OCI-LY3 (cell line): ENCODE measurements around the gene LRRC1.

ENCODE experiments used
- H2AFZ ChIP-seq: fragments of 200-600, 300-600 bp; shearing (Covaris generic); 2 replicates; pipeline ENCODE4 v1.6.0; 2014; ENCODE audit warnings: antibody characterized with exemption, low read depth, low read length
- H3K27ac ChIP-seq: fragments of 200-600, 300-600 bp; sonication (generic); 2 replicates; pipeline ENCODE4 v1.5.1; 2014; ENCODE audit warnings: mild to moderate bottlenecking, low read length, moderate library complexity, mixed read lengths
- H3K27me3 ChIP-seq: fragments of 200-600, 300-600 bp; sonication (generic); 2 replicates; pipeline ENCODE4 v1.6.1; 2014; ENCODE audit warnings: low read depth, low read length, mixed read lengths
- H3K36me3 ChIP-seq: fragments of 200-600, 300-600 bp; sonication (generic); replicated peaks from 2 replicates; pipeline ENCODE3; 2014; ENCODE audit warnings: low read depth, low read length, mixed read lengths
- H3K4me1 ChIP-seq: fragments of 300-600, 200-600 bp; sonication (generic); 2 replicates; pipeline ENCODE4 v1.6.1; 2014; ENCODE audit warnings: low read length, mixed read lengths
- H3K4me2 ChIP-seq: fragments of 200-600, 300-600 bp; sonication (generic); 2 replicates; pipeline ENCODE4 v1.6.1; 2014; ENCODE audit warnings: low read length, mixed read lengths
- H3K4me3 ChIP-seq: fragments of 300-600, 200-600 bp; sonication (generic); 2 replicates; pipeline ENCODE4 v1.5.1; 2014; ENCODE audit warnings: antibody characterized with exemption, mild to moderate bottlenecking, low read length, moderate library complexity
- H3K79me2 ChIP-seq: fragments of 300-600, 200-600 bp; shearing (Covaris generic); 2 replicates; pipeline ENCODE4 v1.6.1; 2014; ENCODE audit warnings: mild to moderate bottlenecking, low read length, mixed read lengths
- H3K9ac ChIP-seq: fragments of 300-600, 200-600 bp; shearing (Covaris generic); 2 replicates; pipeline ENCODE4 v1.6.0; 2014; ENCODE audit warnings: mild to moderate bottlenecking, low read length, moderate library complexity
- H3K9me3 ChIP-seq: fragments of 200-600, 300-600 bp; shearing (Covaris generic); 2 replicates; pipeline ENCODE4 v1.6.1; 2014; ENCODE audit warnings: low read length, mixed read lengths; ENCODE audit not compliant: insufficient read depth
- H4K20me1 ChIP-seq: fragments of 200-600, 300-600 bp; sonication (generic); 2 replicates; pipeline ENCODE4 v1.6.1; 2016; ENCODE audit warnings: low read length, mixed read lengths; ENCODE audit not compliant: insufficient read depth
- CTCF ChIP-seq: fragments of 200-600, 300-600 bp; sonication (generic); IDR thresholded peaks from 2 replicates; pipeline ENCODE4 v1.5.1; 2014; ENCODE audit warnings: antibody characterized with exemption, low read length, low read depth
- EZH2phosphoT487 ChIP-seq: fragments of 200-600 bp; shearing (Covaris generic); IDR thresholded peaks from 2 replicates; pipeline ENCODE4 v1.6.1; 2018; ENCODE audit warnings: antibody characterized with exemption, mixed run types, low read depth

Gene LRRC1

GRCh38 chr6:53834132-53834531, 39.3 kb downstream of the LRRC1 start:
- no peak overlapping the region for H2AFZ ChIP-seq
- H3K36me3 ChIP-seq, result no peaks in the 10 kb centered on the region
- no peak overlapping the region for H3K4me3 ChIP-seq
- H3K79me2 ChIP-seq, result no peaks in the 10 kb centered on the region
- no peak for TF ChIP-seq CTCF
- TF ChIP-seq EZH2phosphoT487, result no peak
- no peaks in the 10 kb centered on the region for H3K9me3 ChIP-seq
- no peak overlapping the region for H3K27ac ChIP-seq
- no peaks in the 10 kb centered on the region for H3K4me1 ChIP-seq
- no peak overlapping the region for H3K9ac ChIP-seq
- no peak overlapping the region for H3K4me2 ChIP-seq
- H4K20me1 ChIP-seq, result no peaks in the 10 kb centered on the region
- H3K27me3 ChIP-seq, result no peaks in the 10 kb centered on the region

- TF ChIP-seq EZH2phosphoT487 (no peak), CTCF (no peak)
- Histone ChIP-seq H4K20me1 (no peaks in the 10 kb centered on the region), H3K27me3 (no peaks in the 10 kb centered on the region), H3K4me1 (no peaks in the 10 kb centered on the region), H3K4me3 (no peak overlapping the region), H3K36me3 (peaks cover 2% of the 10 kb centered on the region), H3K9ac (no peak overlapping the region), H3K79me2 (no peaks in the 10 kb centered on the region), H3K9me3 (0 out of 2 replicates have a peak, but pooled peaks cover 7% of the 10 kb centered on the region), H3K4me2 (no peak overlapping the region), H2AFZ (no peak overlapping the region), H3K27ac (no peak overlapping the region)
Observed at GRCh38 chr6:53837865-53838769, 43.3 kb downstream of the LRRC1 start.

GRCh38 chr6:53840027-53840426, 45.2 kb downstream of the LRRC1 start:
- H3K4me3 ChIP-seq, result no peak overlapping the region
- H3K4me2 ChIP-seq, result no peak overlapping the region
- no peak overlapping the region for H3K9ac ChIP-seq
- TF ChIP-seq CTCF (no peak), EZH2phosphoT487 (no peak)
- no peaks in the 10 kb centered on the region for H3K27me3 ChIP-seq
- peaks cover 2% of the 10 kb centered on the region for H3K36me3 ChIP-seq
- no peak overlapping the region for H3K27ac ChIP-seq
- H4K20me1 ChIP-seq, result no peaks in the 10 kb centered on the region
- no peaks in the 10 kb centered on the region for H3K4me1 ChIP-seq
- no peak overlapping the region for H2AFZ ChIP-seq
- 0 out of 2 replicates have a peak, but pooled peaks cover 7% of the 10 kb centered on the region for H3K9me3 ChIP-seq
- H3K79me2 ChIP-seq, result no peaks in the 10 kb centered on the region

GRCh38 chr6:53845280-53846195, 50.7 kb downstream of the LRRC1 start:
- H2AFZ ChIP-seq, result no peak overlapping the region
- H3K9ac ChIP-seq, result no peak overlapping the region
- no peaks in the 10 kb centered on the region for H3K79me2 ChIP-seq
- TF ChIP-seq CTCF (no peak), EZH2phosphoT487 (no peak)
- no peak overlapping the region for H3K4me3 ChIP-seq
- H3K4me1 ChIP-seq, result no peaks in the 10 kb centered on the region
- no peaks in the 10 kb centered on the region for H3K36me3 ChIP-seq
- no peaks in the 10 kb centered on the region for H3K9me3 ChIP-seq
- no peaks in the 10 kb centered on the region for H4K20me1 ChIP-seq
- H3K4me2 ChIP-seq, result no peak overlapping the region
- H3K27ac ChIP-seq, result no peak overlapping the region
- no peaks in the 10 kb centered on the region for H3K27me3 ChIP-seq
